ENCODE measurements around the gene MTARC1.

- no peak for TF ChIP-seq TCF7L2 (IDR thresholded peaks at IDR 0.05; ENCODE audit: low read depth, low read length)
- no peak for TF ChIP-seq CTCF (IDR thresholded peaks at IDR 0.05)
- no peak for TF ChIP-seq REST (IDR thresholded peaks at IDR 0.05; ENCODE audit: insufficient read depth in 1 of 2, low read depth in 2 of 2, low read length in 1 of 2)
- no peak for TF ChIP-seq POLR2AphosphoS5 (IDR thresholded peaks at IDR 0.05; ENCODE audit: low read depth, low read length)
- TF ChIP-seq SIN3A (IDR thresholded peaks at IDR 0.05; ENCODE audit: borderline replicate concordance, insufficient read depth, low read depth, low read length) = no peak
Observed at GRCh38 chr1:220791285-220791684, 4.6 kb downstream of the MTARC1 start.

All from Panc1 (cell line).